HG02763 (cell line): ENCODE data around the gene UGGT2.
A peak's percentile ranks its signal among the peaks of the same experiment; 100 is the strongest.
"Not testable (repeated sequence)": the region's sequence is repeated elsewhere in the genome, so short reads cannot be mapped to it uniquely, and the experiment has no call there.

Source experiments
- ATAC-seq: cut with Tn5 transposase; IDR thresholded peaks from one replicate; pipeline ENCODE4 v1.9.1; 2021; ENCODE audit warnings: mild to moderate bottlenecking, moderate library complexity; ENCODE audit not compliant: unreplicated experiment

The UGGT2 gene

GRCh38 chr13:96053003-96053703 is at the start of gene UGGT2:
Gene UGGT2 (minus strand): TSS chr13:96053401. CDS start chr13:96053312, 89 bp downstream.
- peak; percentile 98 for ATAC-seq

- ATAC-seq, result no peak
Measured at GRCh38 chr13:96100457-96101220, 47.4 kb upstream of the UGGT2 start.

- ATAC-seq, result no peak
Measured at GRCh38 chr13:96093296-96094006, 40.2 kb upstream of the UGGT2 start.

- no peak for ATAC-seq
Measured at GRCh38 chr13:96091164-96092117, 38.2 kb upstream of the UGGT2 start.

GRCh38 chr13:96090240-96091101 is 37.3 kb upstream of the UGGT2 start:
- no peak for ATAC-seq

- no peak for ATAC-seq
Measured at GRCh38 chr13:96089749-96090239, 36.6 kb upstream of the UGGT2 start, which contains the start of gene HS6ST3. Gene HS6ST3 (plus strand): TSS chr13:96090107.

GRCh38 chr13:96089139-96089538 is 35.9 kb upstream of the UGGT2 start:
- no peak for ATAC-seq

- no peak for ATAC-seq
Measured at GRCh38 chr13:96086736-96087135, 33.5 kb upstream of the UGGT2 start.

- ATAC-seq, result no peak
Measured at GRCh38 chr13:96082640-96083039, 29.4 kb upstream of the UGGT2 start.

- ATAC-seq, result no peak
Measured at GRCh38 chr13:96081888-96082287, 28.7 kb upstream of the UGGT2 start.

GRCh38 chr13:96080676-96081075 is 27.5 kb upstream of the UGGT2 start:
- ATAC-seq, result no peak

- no peak for ATAC-seq
Measured at GRCh38 chr13:96075953-96076543, 22.8 kb upstream of the UGGT2 start.

- no peak for ATAC-seq
Measured at GRCh38 chr13:96072392-96072791, 19.2 kb upstream of the UGGT2 start.

GRCh38 chr13:96071504-96071903 is 18.3 kb upstream of the UGGT2 start:
- no peak for ATAC-seq

- ATAC-seq, result no peak
Measured at GRCh38 chr13:96068729-96069128, 15.5 kb upstream of the UGGT2 start.

GRCh38 chr13:96065849-96066248 is 12.6 kb upstream of the UGGT2 start:
- ATAC-seq, result no peak

GRCh38 chr13:96052656-96053002 is 572 bp downstream of the UGGT2 start:
- ATAC-seq, result peak; percentile 44

- not testable (repeated sequence) for ATAC-seq
Measured at GRCh38 chr13:96051946-96052345, 1.3 kb downstream of the UGGT2 start.

GRCh38 chr13:96051491-96051890 is 1.7 kb downstream of the UGGT2 start:
- ATAC-seq, result not testable (repeated sequence)
